ENCODE measurements around the gene SMIM41. TPM values are rescaled to one million over a fixed set of nuclear protein-coding genes. Genes with fewer than 3 reads are reported as not detected.

SMIM41 gene
- polyA plus RNA-seq, 3 donors: not detected

DNA sequence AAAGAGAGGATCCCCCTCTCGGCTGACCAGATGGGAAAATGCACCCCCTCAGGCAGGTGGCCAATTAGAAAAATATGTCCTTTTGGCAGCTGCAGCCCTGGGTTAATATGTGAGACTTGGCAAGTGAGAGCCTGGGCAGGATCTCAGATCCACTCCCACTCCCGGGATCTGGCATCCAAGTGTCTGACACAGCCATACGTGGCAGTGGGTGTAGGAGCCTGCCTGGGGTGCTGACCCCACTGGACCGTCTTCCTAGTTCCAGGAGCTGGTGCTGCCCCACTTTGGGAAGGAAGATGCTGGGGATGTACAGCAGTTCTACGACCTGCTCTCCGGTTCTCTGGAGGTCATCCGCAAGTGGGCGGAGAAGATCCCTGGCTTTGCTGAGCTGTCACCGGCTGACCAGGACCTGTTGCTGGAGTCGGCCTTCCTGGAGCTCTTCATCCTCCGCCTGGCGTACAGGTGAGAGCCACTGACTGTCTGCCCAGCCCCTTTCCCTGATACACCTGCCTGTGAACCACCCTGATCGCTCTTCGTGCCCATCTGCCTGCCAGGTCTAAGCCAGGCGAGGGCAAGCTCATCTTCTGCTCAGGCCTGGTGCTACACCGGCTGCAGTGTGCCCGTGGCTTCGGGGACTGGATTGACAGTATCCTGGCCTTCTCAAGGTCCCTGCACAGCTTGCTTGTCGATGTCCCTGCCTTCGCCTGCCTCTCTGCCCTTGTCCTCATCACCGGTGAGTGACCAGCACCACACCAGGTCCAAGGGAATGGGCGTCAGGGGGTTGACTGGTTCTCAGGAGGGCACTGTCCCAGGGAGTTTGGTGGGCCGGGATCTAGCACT lies 22.5 kb upstream of the SMIM41 start:
- Mint-ChIP-seq H3K9me3 (peaks cover 0 to 6% (median 1%) of the 10 kb centered on the region in 7 donors), H3K27ac (peak overlapping the region in 2 of 7 donors; percentile 52 to 74), H3K4me3 (peak overlapping the region in 1 of 2 donors; percentile 26), H3K27me3 (ENCODE audit: low read depth in 3 of 3) (peaks cover 14 to 15% (median 14%) of the 10 kb centered on the region in 3 donors), H3K4me1 (peaks cover 8% of the 10 kb centered on the region), H3K36me3 (peaks cover 14 to 33% of the 10 kb centered on the region in 2 donors)
- no peaks in the 10 kb centered on the region for H3K9me3 ChIP-seq (replicated peaks in 1 of 2; ENCODE audit: control insufficient read depth in 1 of 2, insufficient read depth in 1 of 2, low read length in 2 of 2)
- intact Hi-C loops (cut with micrococcal nuclease): no loop called here
- no peaks in the 10 kb centered on the region for H3K79me2 ChIP-seq (ENCODE audit: insufficient read depth, low read length)
- H3K4me3 ChIP-seq (replicated peaks in 1 of 3; ENCODE audit: low read depth in 2 of 3, low read length in 3 of 3): no peak overlapping the region
- no peak for DNase-seq
- TF ChIP-seq, protein P1, sequence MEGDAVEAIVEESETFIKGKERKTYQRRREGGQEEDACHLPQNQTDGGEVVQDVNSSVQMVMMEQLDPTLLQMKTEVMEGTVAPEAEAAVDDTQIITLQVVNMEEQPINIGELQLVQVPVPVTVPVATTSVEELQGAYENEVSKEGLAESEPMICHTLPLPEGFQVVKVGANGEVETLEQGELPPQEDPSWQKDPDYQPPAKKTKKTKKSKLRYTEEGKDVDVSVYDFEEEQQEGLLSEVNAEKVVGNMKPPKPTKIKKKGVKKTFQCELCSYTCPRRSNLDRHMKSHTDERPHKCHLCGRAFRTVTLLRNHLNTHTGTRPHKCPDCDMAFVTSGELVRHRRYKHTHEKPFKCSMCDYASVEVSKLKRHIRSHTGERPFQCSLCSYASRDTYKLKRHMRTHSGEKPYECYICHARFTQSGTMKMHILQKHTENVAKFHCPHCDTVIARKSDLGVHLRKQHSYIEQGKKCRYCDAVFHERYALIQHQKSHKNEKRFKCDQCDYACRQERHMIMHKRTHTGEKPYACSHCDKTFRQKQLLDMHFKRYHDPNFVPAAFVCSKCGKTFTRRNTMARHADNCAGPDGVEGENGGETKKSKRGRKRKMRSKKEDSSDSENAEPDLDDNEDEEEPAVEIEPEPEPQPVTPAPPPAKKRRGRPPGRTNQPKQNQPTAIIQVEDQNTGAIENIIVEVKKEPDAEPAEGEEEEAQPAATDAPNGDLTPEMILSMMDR (IDR thresholded peaks at IDR 0.05): no peak
- peaks cover 5 to 19% of the 10 kb centered on the region in 2 donors for H3K4me1 ChIP-seq (ENCODE audit: control insufficient read depth in 1 of 2, insufficient read depth in 2 of 2, low read length in 2 of 2)
- no peak overlapping the region for H3K4me2 ChIP-seq (replicated peaks; ENCODE audit: extremely low read depth, low read length, poor library complexity, severe bottlenecking)
- H3K9ac ChIP-seq (ENCODE audit: insufficient read depth, low read length, poor library complexity, severe bottlenecking): no peak overlapping the region
- no peak overlapping the region for H2AFZ ChIP-seq (ENCODE audit: insufficient read depth, low read depth, low read length, poor library complexity, severe bottlenecking)
- H3K27me3 ChIP-seq (ENCODE audit: control insufficient read depth in 2 of 2, insufficient read depth in 2 of 2, low read length in 2 of 2): peaks cover 0 to 8% of the 10 kb centered on the region in 2 donors
- H3K27ac ChIP-seq (ENCODE audit: low read depth in 1 of 2, low read length in 2 of 2): no peak overlapping the region
- 97% methylated on average over 23 of the region's 23 CpGs for WGBS (ENCODE audit: insufficient coverage)
- peaks cover 0 to 20% of the 10 kb centered on the region in 2 donors for H3K36me3 ChIP-seq (replicated peaks in 1 of 2; ENCODE audit: control insufficient read depth in 1 of 2, insufficient read depth in 2 of 2, low read length in 2 of 2)
- peaks cover 67% of the 10 kb centered on the region for H4K20me1 ChIP-seq (ENCODE audit: insufficient read depth, low read length)

DNA sequence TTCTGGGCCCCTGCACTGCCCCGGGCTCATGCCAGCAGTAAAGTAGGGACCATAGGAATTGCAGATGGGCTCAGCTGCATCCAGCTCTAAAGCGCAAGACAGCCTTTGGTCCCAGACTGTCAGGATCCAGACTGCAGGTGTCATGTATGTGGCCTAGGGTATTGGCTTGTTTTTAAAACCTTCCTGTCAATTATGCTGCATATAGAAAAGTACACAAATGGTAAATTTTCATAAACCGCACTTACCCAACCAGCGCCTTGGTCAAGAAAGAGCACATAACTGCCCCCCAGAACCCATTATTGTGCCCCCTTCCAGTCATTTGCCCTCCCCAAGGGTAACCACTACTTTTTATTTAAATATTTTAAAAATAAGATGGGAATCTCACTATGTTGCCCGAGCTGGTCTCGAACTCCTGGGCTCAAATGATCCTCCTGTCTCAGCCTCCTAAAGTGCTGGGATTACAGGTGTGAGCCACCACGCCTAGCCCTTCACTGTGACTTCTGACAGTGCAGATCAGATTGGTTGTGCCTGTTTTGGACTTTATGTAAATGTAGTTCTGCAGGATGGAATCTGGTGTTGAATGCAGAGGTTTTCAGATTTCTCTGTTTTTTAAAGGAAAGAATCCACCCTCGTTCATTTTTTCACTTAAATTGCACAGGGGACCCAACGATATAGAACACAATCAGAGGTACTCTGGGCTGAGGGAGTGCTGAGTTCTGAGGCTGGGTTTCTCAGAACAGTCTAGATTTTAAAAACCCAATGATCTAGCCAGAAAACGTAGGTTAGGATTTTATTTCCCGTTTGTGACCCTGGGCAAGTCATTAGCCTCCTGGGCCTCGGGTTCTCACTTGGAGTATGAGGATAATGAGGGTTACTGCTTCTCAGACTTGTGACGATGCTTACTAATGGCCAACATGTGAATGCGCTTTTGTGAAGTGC lies 21.6 kb upstream of the SMIM41 start:
- H3K4me3 Mint-ChIP-seq: peak overlapping the region in 1 of 2 donors; percentile 26
- Histone ChIP-seq H3K9me3 (replicated peaks in 1 of 2; ENCODE audit: control insufficient read depth in 1 of 2, insufficient read depth in 1 of 2, low read length in 2 of 2) (no peaks in the 10 kb centered on the region), H3K79me2 (ENCODE audit: insufficient read depth, low read length) (no peaks in the 10 kb centered on the region), H4K20me1 (ENCODE audit: insufficient read depth, low read length) (peaks cover 58% of the 10 kb centered on the region), H3K36me3 (replicated peaks in 1 of 2; ENCODE audit: control insufficient read depth in 1 of 2, insufficient read depth in 2 of 2, low read length in 2 of 2) (peaks cover 0 to 20% of the 10 kb centered on the region in 2 donors), H3K27me3 (ENCODE audit: control insufficient read depth in 2 of 2, insufficient read depth in 2 of 2, low read length in 2 of 2) (no peaks in the 10 kb centered on the region), H3K4me2 (replicated peaks; ENCODE audit: extremely low read depth, low read length, poor library complexity, severe bottlenecking) (no peak overlapping the region), H3K9ac (ENCODE audit: insufficient read depth, low read length, poor library complexity, severe bottlenecking) (no peak overlapping the region), H3K4me3 (replicated peaks in 1 of 3; ENCODE audit: low read depth in 2 of 3, low read length in 3 of 3) (no peak overlapping the region), H3K27ac (ENCODE audit: low read depth in 1 of 2, low read length in 2 of 2) (no peak overlapping the region), H3K4me1 (ENCODE audit: control insufficient read depth in 1 of 2, insufficient read depth in 2 of 2, low read length in 2 of 2) (peaks cover 0 to 10% of the 10 kb centered on the region in 2 donors), H2AFZ (ENCODE audit: insufficient read depth, low read depth, low read length, poor library complexity, severe bottlenecking) (no peak overlapping the region)
- H3K4me1 Mint-ChIP-seq: peaks cover 3% of the 10 kb centered on the region
- peaks cover 12 to 27% of the 10 kb centered on the region in 2 donors for H3K36me3 Mint-ChIP-seq
- H3K9me3 Mint-ChIP-seq: no peaks in the 10 kb centered on the region
- WGBS (ENCODE audit: insufficient coverage): 88% methylated on average over 11 of the region's 14 CpGs
- intact Hi-C loops (cut with micrococcal nuclease): no loop called here
- H3K27me3 Mint-ChIP-seq (ENCODE audit: low read depth in 3 of 3): peaks cover 5 to 6% (median 6%) of the 10 kb centered on the region in 3 donors
- DNase-seq: no peak
- H3K27ac Mint-ChIP-seq: peak overlapping the region in 1 of 7 donors; percentile 41
- TF ChIP-seq, protein P1 (IDR thresholded peaks at IDR 0.05): no peak

Data from CD14-positive monocyte (primary cell).